C4-2B (cell line): ENCODE results near the gene PLCG2.

Experiments
- CTCF ChIP-seq: fragments of 450-650 bp; conservative IDR thresholded peaks from 2 replicates; pipeline ENCODE4 v1.5.1; 2017; ENCODE audit warnings: mild to moderate bottlenecking
- ZFX ChIP-seq: fragments of 450-650 bp; IDR thresholded peaks from 2 replicates; pipeline ENCODE4 v1.6.1; 2017

DNA sequence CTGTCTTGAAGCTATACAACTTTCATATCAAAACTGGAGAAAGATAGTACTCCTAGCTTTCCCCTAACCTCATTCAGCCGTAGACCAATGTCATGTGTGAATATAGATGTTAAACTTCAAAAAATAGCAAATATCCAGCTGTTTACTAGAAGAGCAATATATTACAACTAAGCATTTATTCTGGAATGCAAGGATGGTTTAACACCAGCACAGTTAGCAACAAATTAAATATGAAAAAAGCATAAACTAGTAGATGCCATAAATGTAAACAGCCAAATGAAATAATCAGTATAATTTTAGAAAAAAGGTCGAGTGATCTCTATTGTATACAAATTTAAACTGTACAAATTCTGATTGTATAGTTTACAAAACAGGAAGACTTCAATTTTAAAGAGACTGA, 172.5 kb downstream of the PLCG2 start:
- TF ChIP-seq CTCF, result no peak
- TF ChIP-seq ZFX, result no peak
